K562 (cell line): Measurements from ENCODE around the gene EXOG. TPM values are rescaled to one million over a fixed set of nuclear protein-coding genes. Genes with fewer than 3 reads are reported as not detected.
A peak's percentile ranks its signal among the peaks of the same experiment; 100 is the strongest.

ENCODE experiments used
- ARID4B ChIP-seq: sonication (generic); formaldehyde crosslinking; IDR thresholded peaks from 2 replicates; pipeline ENCODE4 v1.8.0; 2022; ENCODE audit warnings: mild to moderate bottlenecking, missing genetic modification reagents
- CBX3 ChIP-seq, 2 experiments: IDR thresholded peaks; 1 replicate in 1 of 2; 2 replicates in 1 of 2; pipeline ENCODE4 v1.6.1; 2012; ENCODE audit warnings: inconsistent platforms in 2 of 2, low read length in 2 of 2, borderline replicate concordance in 1 of 2, control low read depth in 1 of 2
- CC2D1A ChIP-seq: fragments of 450-650 bp; IDR thresholded peaks from 2 replicates; pipeline ENCODE4 v1.6.1; 2017; ENCODE audit warnings: mild to moderate bottlenecking
- CSDE1 ChIP-seq, 2 experiments: fragments of 450-650 bp; IDR thresholded peaks; 2 replicates each; pipeline ENCODE4 v1.6.1; 2016; ENCODE audit warnings: mild to moderate bottlenecking in 1 of 2
- E2F3 ChIP-seq: fragments of 250-450 bp; sonication (Bioruptor Pico); IDR thresholded peaks from 2 replicates; pipeline ENCODE4 v1.4.0; 2020; ENCODE audit warnings: mild to moderate bottlenecking
- E2F6 ChIP-seq, 2 experiments: IDR thresholded peaks; 2 replicates each; pipeline ENCODE4 v1.6.1; 2011; ENCODE audit warnings: borderline replicate concordance in 1 of 2, control low read depth in 1 of 2, low read depth in 1 of 2, low read length in 1 of 2, mild to moderate bottlenecking in 1 of 2, mixed read lengths in 1 of 2, moderate library complexity in 1 of 2; ENCODE audit not compliant: insufficient read depth in 1 of 2, insufficient read length in 1 of 2, poor library complexity in 1 of 2, severe bottlenecking in 1 of 2; ENCODE audit errors: extremely low read depth in 1 of 2
- JUND ChIP-seq, 2 experiments: IDR thresholded peaks; 2 replicates in 1 of 2; 3 replicates in 1 of 2; pipeline ENCODE4 v1.6.1; 2011; ENCODE audit warnings: borderline replicate concordance in 2 of 2, low read depth in 2 of 2, low read length in 2 of 2, improper control_type of control experiment in 1 of 2, missing biosample characterization in 1 of 2, missing genetic modification characterization in 1 of 2, missing genetic modification reagents in 1 of 2
- KLF16 ChIP-seq: IDR thresholded peaks from 2 replicates; pipeline ENCODE4 v1.6.1; 2016; ENCODE audit warnings: antibody characterized with exemption
- LARP7 ChIP-seq: fragments of 450-650 bp; IDR thresholded peaks from 2 replicates; pipeline ENCODE4 v1.6.1; 2016
- POLR2AphosphoS2 ChIP-seq: IDR thresholded peaks from 2 replicates; pipeline ENCODE4 v1.6.1; 2012; ENCODE audit warnings: low read length, improper control_type of control experiment
- RAD21 ChIP-seq, 2 experiments: fragments of 250-450 bp in 1 of 2; fragments of 450-650 bp in 1 of 2; sonication (Bioruptor Pico) in 1 of 2; formaldehyde crosslinking in 1 of 2; IDR thresholded peaks in 1 of 2; conservative IDR thresholded peaks in 1 of 2; 2 replicates each; pipeline versions ENCODE4 v1.4.0 to v1.8.0; 2020 to 2022; ENCODE audit warnings: mild to moderate bottlenecking in 2 of 2, moderate library complexity in 1 of 2
- TRIM24 ChIP-seq, 2 experiments: fragments of 450-650 bp; IDR thresholded peaks; 2 replicates each; pipeline ENCODE4 v1.6.1; 2016
- ZBTB1 ChIP-seq: sonication (generic); formaldehyde crosslinking; IDR thresholded peaks from 2 replicates; pipeline ENCODE4 v1.8.1; 2023; ENCODE audit warnings: missing genetic modification reagents, low read depth, mild to moderate bottlenecking, borderline replicate concordance
- ZFP91 ChIP-seq: sonication (generic); formaldehyde crosslinking; IDR thresholded peaks from 2 replicates; pipeline ENCODE4 v1.8.0; 2022; ENCODE audit warnings: mild to moderate bottlenecking, missing genetic modification reagents
- ZNF354B ChIP-seq: fragments of 250-450 bp; sonication (Bioruptor Pico); IDR thresholded peaks from 2 replicates; pipeline ENCODE4 v1.4.0; 2020
- ZNF589 ChIP-seq: fragments of 200-800 bp; sonication (Bioruptor generic); IDR thresholded peaks from 2 replicates; pipeline ENCODE4 v1.6.1; 2016; ENCODE audit warnings: low read depth, missing genetic modification characterization, missing compliant biosample characterization
- polyA plus RNA-seq, 8 experiments: library from polyadenylated mRNA; depleted of rRNA in 4 of 8; stranded (reverse) in 5 of 8; unstranded in 3 of 8; fragments of >200 nt; fragmentation: Nextera tagmentation in 2 of 8; fragmentation: Illumina TruSeq in 1 of 8; extraction: Ambion mirVana in 2 of 8; extraction: Trizol in 1 of 8; gene quantifications; 2 replicates each; pipeline versions ENCODE4 v1.2.1 to v1.2.3, GENCODE V29; 2011 to 2014; ENCODE audit warnings: inconsistent platforms in 1 of 8, missing spikeins in 1 of 8
- total RNA-seq, 7 experiments: library from RNA; depleted of rRNA in 6 of 7; stranded (reverse); fragments of >200 nt in 6 of 7; fragmentation: Illumina TruSeq in 2 of 7; extraction: Trizol in 2 of 7; gene quantifications; 2 replicates each; pipeline versions ENCODE4 v1.2.1 to v1.2.3, GENCODE V29; 2011 to 2021; ENCODE audit warnings: low replicate concordance in 1 of 7
- TF ChIP-seq, protein P1 (sequence below): sonication (generic); formaldehyde crosslinking; IDR thresholded peaks from 2 replicates; pipeline ENCODE4 v1.8.0; 2023; ENCODE audit warnings: mild to moderate bottlenecking, missing genetic modification reagents
- TF ChIP-seq, protein P2 (sequence below): IDR thresholded peaks from 2 replicates; pipeline ENCODE4 v1.6.1; 2016; ENCODE audit warnings: missing genetic modification characterization, missing compliant biosample characterization

The EXOG gene
- total and polyA plus RNA-seq, 9 of the 15 experiments (the other 6 are each of a cell fraction or from before 2014, with no cell fraction given): 10.8 to 21.7 (median 14.8) TPM

GRCh38 chr3:38516669-38517068, 20.5 kb downstream of the EXOG start (continued):
- TF ChIP-seq TRIM24 (IDR thresholded peaks at IDR 0.05) (no peak; a peak in 1 of 4 replicates), LARP7 (no peak), ZBTB1 (CRISPR knock-in tag) (no peak), E2F6 (IDR thresholded peaks at IDR 0.05; ENCODE audit: borderline replicate concordance in 1 of 2, extremely low read depth in 1 of 2, insufficient read depth in 1 of 2, insufficient read length in 1 of 2, low read depth in 1 of 2, low read length in 1 of 2, poor library complexity in 1 of 2, severe bottlenecking in 1 of 2) (no peak), E2F3 (CRISPR knock-in tag) (no peak), JUND (IDR thresholded peaks at IDR 0.05; ENCODE audit: borderline replicate concordance, low read depth, low read length) (peak; percentile 55; the same call in 1 of the 2 replicates), JUND (tag; IDR thresholded peaks at IDR 0.05; ENCODE audit: borderline replicate concordance, low read depth, low read length) (peak; percentile 55; the same call in 2 of the 3 replicates), ZFP91 (CRISPR knock-in tag) (no peak), CC2D1A (no peak), ARID4B (no peak), CBX3 (IDR thresholded peaks at IDR 0.05; ENCODE audit: borderline replicate concordance in 1 of 2, low read length in 2 of 2) (no peak), CSDE1 (IDR thresholded peaks at IDR 0.05) (no peak), ZNF589 (CRISPR knock-in tag) (no peak), KLF16 (no peak), ZNF354B (CRISPR knock-in tag) (no peak), POLR2AphosphoS2 (no peak), RAD21 (CRISPR knock-in tag; conservative IDR thresholded peaks at IDR 0.05 in 1 of 2, IDR thresholded peaks at IDR 0.05 in 1 of 2) (no peak)
- TF ChIP-seq, protein P1, sequence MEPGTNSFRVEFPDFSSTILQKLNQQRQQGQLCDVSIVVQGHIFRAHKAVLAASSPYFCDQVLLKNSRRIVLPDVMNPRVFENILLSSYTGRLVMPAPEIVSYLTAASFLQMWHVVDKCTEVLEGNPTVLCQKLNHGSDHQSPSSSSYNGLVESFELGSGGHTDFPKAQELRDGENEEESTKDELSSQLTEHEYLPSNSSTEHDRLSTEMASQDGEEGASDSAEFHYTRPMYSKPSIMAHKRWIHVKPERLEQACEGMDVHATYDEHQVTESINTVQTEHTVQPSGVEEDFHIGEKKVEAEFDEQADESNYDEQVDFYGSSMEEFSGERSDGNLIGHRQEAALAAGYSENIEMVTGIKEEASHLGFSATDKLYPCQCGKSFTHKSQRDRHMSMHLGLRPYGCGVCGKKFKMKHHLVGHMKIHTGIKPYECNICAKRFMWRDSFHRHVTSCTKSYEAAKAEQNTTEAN (CRISPR knock-in tag): no peak
- TF ChIP-seq, protein P2, sequence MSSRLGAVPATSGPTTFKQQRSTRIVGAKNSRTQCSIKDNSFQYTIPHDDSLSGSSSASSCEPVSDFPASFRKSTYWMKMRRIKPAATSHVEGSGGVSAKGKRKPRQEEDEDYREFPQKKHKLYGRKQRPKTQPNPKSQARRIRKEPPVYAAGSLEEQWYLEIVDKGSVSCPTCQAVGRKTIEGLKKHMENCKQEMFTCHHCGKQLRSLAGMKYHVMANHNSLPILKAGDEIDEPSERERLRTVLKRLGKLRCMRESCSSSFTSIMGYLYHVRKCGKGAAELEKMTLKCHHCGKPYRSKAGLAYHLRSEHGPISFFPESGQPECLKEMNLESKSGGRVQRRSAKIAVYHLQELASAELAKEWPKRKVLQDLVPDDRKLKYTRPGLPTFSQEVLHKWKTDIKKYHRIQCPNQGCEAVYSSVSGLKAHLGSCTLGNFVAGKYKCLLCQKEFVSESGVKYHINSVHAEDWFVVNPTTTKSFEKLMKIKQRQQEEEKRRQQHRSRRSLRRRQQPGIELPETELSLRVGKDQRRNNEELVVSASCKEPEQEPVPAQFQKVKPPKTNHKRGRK (tag): no peak
